Hepatocyte (in vitro differentiated cells): ENCODE measurements around the gene SIL1.

ENCODE experiments used
- EZH2 ChIP-seq: fragments of 200-600 bp; sonication (generic); IDR thresholded peaks from 2 replicates; pipeline ENCODE4 v1.6.1; 2016; ENCODE audit warnings: antibody characterized with exemption, mild to moderate bottlenecking, borderline replicate concordance
- TF ChIP-seq, protein P1 (sequence below): fragments of 200-600 bp; sonication (generic); IDR thresholded peaks from 2 replicates; pipeline ENCODE4 v1.5.1; 2016; ENCODE audit warnings: antibody characterized with exemption, mild to moderate bottlenecking; ENCODE audit not compliant: poor library complexity

DNA sequence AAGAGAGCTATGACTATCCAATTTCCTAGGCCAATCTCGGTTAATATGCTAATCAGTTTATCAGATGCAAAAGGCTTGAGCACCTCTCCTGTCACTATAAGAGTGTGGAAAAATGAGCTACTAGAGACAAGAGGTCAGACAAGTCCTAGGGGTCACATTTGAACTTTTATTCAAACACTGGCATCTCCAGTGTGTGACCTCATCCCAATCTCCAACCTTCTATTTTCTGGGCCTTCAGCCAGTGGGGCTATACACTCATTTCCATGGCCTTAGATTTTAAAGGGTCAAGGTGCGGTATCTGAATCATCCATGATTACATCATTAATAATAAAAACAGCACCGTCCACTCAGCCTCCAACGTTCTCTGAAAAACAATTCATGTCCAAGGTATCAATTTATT, 183.4 kb downstream of the SIL1 start:
- TF ChIP-seq, protein P1, sequence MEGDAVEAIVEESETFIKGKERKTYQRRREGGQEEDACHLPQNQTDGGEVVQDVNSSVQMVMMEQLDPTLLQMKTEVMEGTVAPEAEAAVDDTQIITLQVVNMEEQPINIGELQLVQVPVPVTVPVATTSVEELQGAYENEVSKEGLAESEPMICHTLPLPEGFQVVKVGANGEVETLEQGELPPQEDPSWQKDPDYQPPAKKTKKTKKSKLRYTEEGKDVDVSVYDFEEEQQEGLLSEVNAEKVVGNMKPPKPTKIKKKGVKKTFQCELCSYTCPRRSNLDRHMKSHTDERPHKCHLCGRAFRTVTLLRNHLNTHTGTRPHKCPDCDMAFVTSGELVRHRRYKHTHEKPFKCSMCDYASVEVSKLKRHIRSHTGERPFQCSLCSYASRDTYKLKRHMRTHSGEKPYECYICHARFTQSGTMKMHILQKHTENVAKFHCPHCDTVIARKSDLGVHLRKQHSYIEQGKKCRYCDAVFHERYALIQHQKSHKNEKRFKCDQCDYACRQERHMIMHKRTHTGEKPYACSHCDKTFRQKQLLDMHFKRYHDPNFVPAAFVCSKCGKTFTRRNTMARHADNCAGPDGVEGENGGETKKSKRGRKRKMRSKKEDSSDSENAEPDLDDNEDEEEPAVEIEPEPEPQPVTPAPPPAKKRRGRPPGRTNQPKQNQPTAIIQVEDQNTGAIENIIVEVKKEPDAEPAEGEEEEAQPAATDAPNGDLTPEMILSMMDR, result no peak
- TF ChIP-seq EZH2, result no peak
